ENCODE data around the gene NQO2. TPM values are rescaled to one million over a fixed set of nuclear protein-coding genes. Genes with fewer than 3 reads are reported as not detected.

The NQO2 gene
- total and polyA plus RNA-seq, 2 of the 13 experiments (the other 11 are each of a cell fraction or from before 2014, with no cell fraction given) = 32.2 to 56.5 TPM

DNA sequence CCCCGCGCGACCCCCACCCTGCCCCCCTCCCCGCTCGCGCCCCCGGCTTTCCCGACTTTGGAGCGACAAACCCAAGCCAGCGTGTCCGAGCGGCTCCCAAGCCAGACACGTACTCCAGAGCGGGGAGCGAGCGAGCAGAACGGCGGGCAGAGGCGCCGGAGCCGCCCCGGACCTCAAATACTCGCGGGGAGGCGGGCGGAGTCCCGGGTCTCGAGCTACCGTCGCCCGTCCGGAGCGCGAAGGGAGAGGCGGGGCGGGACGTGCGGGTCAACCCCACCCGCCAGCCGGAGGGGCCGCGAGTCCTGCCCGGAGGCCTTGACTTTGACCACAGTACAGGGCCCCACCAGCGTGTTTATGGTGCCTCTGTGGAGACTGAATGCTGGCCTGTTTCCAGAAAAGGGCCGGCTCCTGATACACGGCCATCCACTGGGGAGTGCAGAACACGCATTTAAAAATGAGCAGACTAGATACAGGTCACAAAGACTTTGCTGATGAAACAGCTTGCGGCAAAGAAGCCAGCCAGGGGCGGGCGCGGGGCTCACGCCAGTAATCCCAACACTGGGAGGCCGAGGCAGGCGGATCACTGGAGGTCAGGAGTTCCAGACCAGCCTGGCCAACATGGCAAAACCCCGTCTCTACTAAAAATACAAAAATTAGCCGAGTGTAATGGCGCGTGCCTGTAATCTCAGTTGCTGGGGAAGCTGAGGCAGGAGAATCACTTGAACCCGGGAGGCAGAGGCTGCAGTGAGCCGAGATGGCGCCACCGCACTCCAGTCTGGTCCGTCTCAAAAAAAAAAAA lies 28.1 kb upstream of the NQO2 start, which contains the start of gene SERPINB6 (continued):
- TF ChIP-seq, protein P1, sequence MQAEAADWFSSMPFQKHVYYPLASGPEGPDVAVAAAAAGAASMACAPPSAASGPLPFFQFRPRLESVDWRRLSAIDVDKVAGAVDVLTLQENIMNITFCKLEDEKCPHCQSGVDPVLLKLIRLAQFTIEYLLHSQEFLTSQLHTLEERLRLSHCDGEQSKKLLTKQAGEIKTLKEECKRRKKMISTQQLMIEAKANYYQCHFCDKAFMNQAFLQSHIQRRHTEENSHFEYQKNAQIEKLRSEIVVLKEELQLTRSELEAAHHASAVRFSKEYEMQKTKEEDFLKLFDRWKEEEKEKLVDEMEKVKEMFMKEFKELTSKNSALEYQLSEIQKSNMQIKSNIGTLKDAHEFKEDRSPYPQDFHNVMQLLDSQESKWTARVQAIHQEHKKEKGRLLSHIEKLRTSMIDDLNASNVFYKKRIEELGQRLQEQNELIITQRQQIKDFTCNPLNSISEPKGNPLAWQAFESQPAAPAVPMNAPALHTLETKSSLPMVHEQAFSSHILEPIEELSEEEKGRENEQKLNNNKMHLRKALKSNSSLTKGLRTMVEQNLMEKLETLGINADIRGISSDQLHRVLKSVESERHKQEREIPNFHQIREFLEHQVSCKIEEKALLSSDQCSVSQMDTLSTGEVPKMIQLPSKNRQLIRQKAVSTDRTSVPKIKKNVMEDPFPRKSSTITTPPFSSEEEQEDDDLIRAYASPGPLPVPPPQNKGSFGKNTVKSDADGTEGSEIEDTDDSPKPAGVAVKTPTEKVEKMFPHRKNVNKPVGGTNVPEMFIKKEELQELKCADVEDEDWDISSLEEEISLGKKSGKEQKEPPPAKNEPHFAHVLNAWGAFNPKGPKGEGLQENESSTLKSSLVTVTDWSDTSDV (CRISPR knock-in tag; IDR thresholded peaks at IDR 0.05) = 0 out of 2 replicates have a peak, but pooled peaks have one; percentile 27
- no peak for TF ChIP-seq MLLT10 (CRISPR knock-in tag; IDR thresholded peaks at IDR 0.05)
- TF ChIP-seq KLF9 (CRISPR knock-in tag; IDR thresholded peaks at IDR 0.05; ENCODE audit: low read depth) = no peak
- TF ChIP-seq E2F5 (CRISPR knock-in tag; conservative IDR thresholded peaks at IDR 0.05) = 0 out of 2 replicates have a peak, but pooled peaks have one; percentile 60
- no peak for TF ChIP-seq MTERF4 (CRISPR knock-in tag; IDR thresholded peaks at IDR 0.05)
- no peak for TF ChIP-seq TAF15 (IDR thresholded peaks at IDR 0.05; ENCODE audit: low read depth, low read length, poor library complexity, severe bottlenecking)
- peak; percentile 72; the same call in 1 of the 2 replicates for TF ChIP-seq ZNF570 (CRISPR knock-in tag; IDR thresholded peaks at IDR 0.05; ENCODE audit: borderline replicate concordance)
- TF ChIP-seq THAP9 (CRISPR knock-in tag; IDR thresholded peaks at IDR 0.05; ENCODE audit: borderline replicate concordance) = peak; percentile 50; the same call in 1 of the 2 replicates
- peak; percentile 90 for TF ChIP-seq RARA (CRISPR knock-in tag; IDR thresholded peaks at IDR 0.05)
- TF ChIP-seq EP300 (IDR thresholded peaks at IDR 0.05; ENCODE audit: low read depth in 2 of 2, low read length in 2 of 2) = no peak; a peak in 1 of 4 replicates
- TF ChIP-seq EP300 (CRISPR knock-in tag; IDR thresholded peaks at IDR 0.05; ENCODE audit: borderline replicate concordance) = no peak
- TF ChIP-seq PPARG (CRISPR knock-in tag; conservative IDR thresholded peaks at IDR 0.05) = no peak
- peak; percentile 79; the same call in 1 of the 2 replicates for TF ChIP-seq ZFP91 (CRISPR knock-in tag; IDR thresholded peaks at IDR 0.05; ENCODE audit: borderline replicate concordance)
- no peak for TF ChIP-seq HMGA1 (CRISPR knock-in tag; conservative IDR thresholded peaks at IDR 0.05)
- peak; percentile 10 for TF ChIP-seq YY1 (IDR thresholded peaks at IDR 0.05; ENCODE audit: insufficient read depth, insufficient replicate concordance, low read depth, low read length)
- TF ChIP-seq ELF4 (CRISPR knock-in tag; IDR thresholded peaks at IDR 0.05; ENCODE audit: borderline replicate concordance) = no peak
- TF ChIP-seq ZNF546 (CRISPR knock-in tag; conservative IDR thresholded peaks at IDR 0.05) = no peak
- no peak for TF ChIP-seq ZNF260 (CRISPR knock-in tag; IDR thresholded peaks at IDR 0.05; ENCODE audit: borderline replicate concordance, low read depth)
